Measurements from ENCODE around the gene PRCP. TPM values are rescaled to one million over a fixed set of nuclear protein-coding genes. Genes with fewer than 3 reads are reported as not detected.
A peak's percentile ranks its signal among the peaks of the same experiment; 100 is the strongest.

PRCP gene
- total RNA-seq, 1 donor from 2014 or later = 62.0 TPM

DNA sequence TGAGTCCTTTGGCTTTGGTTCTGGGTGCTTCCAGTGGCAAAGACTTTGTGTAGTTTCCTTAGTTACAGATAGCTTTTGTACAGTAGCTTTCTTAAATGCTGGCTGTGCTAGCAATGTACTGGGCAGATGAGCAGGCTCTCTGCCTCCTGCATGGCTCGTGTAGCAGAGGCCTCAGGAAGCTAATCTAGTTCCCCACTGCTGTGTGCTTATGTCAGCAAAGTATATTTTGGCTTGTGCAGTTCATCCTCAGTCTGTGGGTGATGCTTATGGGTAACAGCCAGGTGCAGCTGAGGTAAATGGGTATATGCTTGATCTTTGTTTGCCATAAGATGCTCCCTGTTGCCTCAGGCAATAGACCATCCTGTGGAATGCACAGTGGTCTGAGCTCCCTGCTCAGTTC lies 97.5 kb downstream of the PRCP start:
- Histone ChIP-seq H4K20me1 (ENCODE audit: insufficient read depth, low read length) (no peaks in the 10 kb centered on the region), H2AFZ (ENCODE audit: low read depth, low read length) (no peak overlapping the region), H3K4me1 (ENCODE audit: insufficient read depth, low read length) (no peaks in the 10 kb centered on the region), H3K27me3 (ENCODE audit: insufficient read depth, low read length) (no peaks in the 10 kb centered on the region), H3K9me3 (ENCODE audit: insufficient read depth, low read depth, low read length) (no peaks in the 10 kb centered on the region), H3K27ac (ENCODE audit: low read depth, low read length) (no peak overlapping the region), H3K79me2 (ENCODE audit: insufficient read depth, low read length) (no peaks in the 10 kb centered on the region), H3K4me2 (ENCODE audit: low read length) (no peak overlapping the region), H3K9ac (ENCODE audit: low read length) (no peak overlapping the region), H3K4me3 (ENCODE audit: insufficient read depth, low read depth, low read length) (no peak overlapping the region), H3K36me3 (ENCODE audit: insufficient read depth, low read length) (no peaks in the 10 kb centered on the region)
- no peaks in the 10 kb centered on the region for H3K4me1 Mint-ChIP-seq (ENCODE audit: low read depth, unreplicated experiment)
- TF ChIP-seq, protein P1, sequence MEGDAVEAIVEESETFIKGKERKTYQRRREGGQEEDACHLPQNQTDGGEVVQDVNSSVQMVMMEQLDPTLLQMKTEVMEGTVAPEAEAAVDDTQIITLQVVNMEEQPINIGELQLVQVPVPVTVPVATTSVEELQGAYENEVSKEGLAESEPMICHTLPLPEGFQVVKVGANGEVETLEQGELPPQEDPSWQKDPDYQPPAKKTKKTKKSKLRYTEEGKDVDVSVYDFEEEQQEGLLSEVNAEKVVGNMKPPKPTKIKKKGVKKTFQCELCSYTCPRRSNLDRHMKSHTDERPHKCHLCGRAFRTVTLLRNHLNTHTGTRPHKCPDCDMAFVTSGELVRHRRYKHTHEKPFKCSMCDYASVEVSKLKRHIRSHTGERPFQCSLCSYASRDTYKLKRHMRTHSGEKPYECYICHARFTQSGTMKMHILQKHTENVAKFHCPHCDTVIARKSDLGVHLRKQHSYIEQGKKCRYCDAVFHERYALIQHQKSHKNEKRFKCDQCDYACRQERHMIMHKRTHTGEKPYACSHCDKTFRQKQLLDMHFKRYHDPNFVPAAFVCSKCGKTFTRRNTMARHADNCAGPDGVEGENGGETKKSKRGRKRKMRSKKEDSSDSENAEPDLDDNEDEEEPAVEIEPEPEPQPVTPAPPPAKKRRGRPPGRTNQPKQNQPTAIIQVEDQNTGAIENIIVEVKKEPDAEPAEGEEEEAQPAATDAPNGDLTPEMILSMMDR (IDR thresholded peaks at IDR 0.05; ENCODE audit: insufficient read depth, low read depth, low read length) = no peak
- TF ChIP-seq EZH2 (IDR thresholded peaks at IDR 0.05; ENCODE audit: insufficient read depth, low read length) = no peak
- DNase-seq (ENCODE audit: low read depth) (no peak), FAIRE-seq (no peak)
- H3K27me3 Mint-ChIP-seq (ENCODE audit: low read depth, unreplicated experiment) = no peaks in the 10 kb centered on the region
- H3K9me3 Mint-ChIP-seq (ENCODE audit: unreplicated experiment) = peaks cover 6% of the 10 kb centered on the region
- H3K27ac Mint-ChIP-seq (ENCODE audit: unreplicated experiment) = no peak overlapping the region
- H3K36me3 Mint-ChIP-seq (ENCODE audit: low read depth, unreplicated experiment) = no peaks in the 10 kb centered on the region
- H3K4me3 Mint-ChIP-seq (ENCODE audit: unreplicated experiment) = no peak overlapping the region

DNA sequence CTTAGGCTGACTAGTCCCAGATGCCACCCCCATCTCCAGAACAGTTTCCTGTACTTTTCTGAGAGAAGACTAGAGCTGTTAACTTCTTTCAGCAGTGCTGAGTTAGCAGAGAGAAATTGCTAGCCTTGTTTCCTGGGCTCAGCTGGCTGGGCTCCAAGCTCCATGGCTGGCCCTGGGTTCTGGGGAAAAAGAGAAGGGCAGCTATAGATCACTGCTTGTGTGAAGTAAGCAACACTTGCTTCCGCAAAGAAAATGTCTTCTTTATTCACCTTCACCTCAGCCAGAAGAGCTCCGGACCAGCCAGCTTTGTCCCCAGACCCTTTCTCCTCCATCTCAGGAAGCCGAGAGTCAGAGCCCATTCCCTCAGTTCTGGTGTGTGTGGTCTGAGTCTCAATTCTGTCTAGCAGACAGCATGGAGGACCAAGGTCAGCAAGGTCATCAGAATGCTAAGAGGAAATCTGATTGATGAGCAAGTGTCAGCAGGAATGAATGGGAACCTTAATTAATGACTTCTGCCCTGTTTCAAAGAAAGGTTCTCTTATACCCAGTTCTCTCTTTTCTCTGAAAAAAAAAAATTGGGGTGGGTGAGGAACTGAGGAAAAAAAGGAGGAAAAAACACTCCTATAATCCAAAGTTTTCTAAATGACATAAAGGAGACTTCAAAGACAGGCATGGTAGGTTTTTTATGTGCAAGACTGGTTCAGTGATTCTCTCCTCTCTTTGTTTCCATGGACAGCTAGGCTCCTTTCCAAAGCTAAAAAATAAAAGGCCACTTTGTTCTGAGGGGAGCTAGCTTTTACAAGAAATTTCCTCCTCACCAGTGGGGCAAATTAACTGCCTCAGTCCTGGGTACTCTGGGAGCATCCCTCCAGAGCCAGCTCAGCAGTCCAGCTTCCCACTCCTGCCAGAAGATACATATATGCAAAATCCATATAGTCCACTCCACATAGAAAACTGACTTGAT lies 103.0 kb downstream of the PRCP start:
- Histone ChIP-seq H3K4me1 (ENCODE audit: insufficient read depth, low read length) (no peaks in the 10 kb centered on the region), H3K27me3 (ENCODE audit: insufficient read depth, low read length) (no peaks in the 10 kb centered on the region), H3K27ac (ENCODE audit: low read depth, low read length) (no peak overlapping the region), H3K79me2 (ENCODE audit: insufficient read depth, low read length) (no peaks in the 10 kb centered on the region), H3K9ac (ENCODE audit: low read length) (no peak overlapping the region), H3K9me3 (ENCODE audit: insufficient read depth, low read depth, low read length) (no peaks in the 10 kb centered on the region), H3K36me3 (ENCODE audit: insufficient read depth, low read length) (no peaks in the 10 kb centered on the region), H4K20me1 (ENCODE audit: insufficient read depth, low read length) (no peaks in the 10 kb centered on the region), H3K4me3 (ENCODE audit: insufficient read depth, low read depth, low read length) (no peak overlapping the region), H3K4me2 (ENCODE audit: low read length) (no peak overlapping the region), H2AFZ (ENCODE audit: low read depth, low read length) (no peak overlapping the region)
- H3K36me3 Mint-ChIP-seq (ENCODE audit: low read depth, unreplicated experiment) = no peaks in the 10 kb centered on the region
- H3K4me1 Mint-ChIP-seq (ENCODE audit: low read depth, unreplicated experiment) = peaks cover 4% of the 10 kb centered on the region
- no peaks in the 10 kb centered on the region for H3K27me3 Mint-ChIP-seq (ENCODE audit: low read depth, unreplicated experiment)
- peak overlapping the region; percentile 58 for H3K27ac Mint-ChIP-seq (ENCODE audit: unreplicated experiment)
- TF ChIP-seq EZH2 (IDR thresholded peaks at IDR 0.05; ENCODE audit: insufficient read depth, low read length) = no peak
- TF ChIP-seq, protein P1 (IDR thresholded peaks at IDR 0.05; ENCODE audit: insufficient read depth, low read depth, low read length) = no peak
- DNase-seq (ENCODE audit: low read depth) (no peak), FAIRE-seq (no peak)
- H3K9me3 Mint-ChIP-seq (ENCODE audit: unreplicated experiment) = no peaks in the 10 kb centered on the region
- no peak overlapping the region for H3K4me3 Mint-ChIP-seq (ENCODE audit: unreplicated experiment)

DNA sequence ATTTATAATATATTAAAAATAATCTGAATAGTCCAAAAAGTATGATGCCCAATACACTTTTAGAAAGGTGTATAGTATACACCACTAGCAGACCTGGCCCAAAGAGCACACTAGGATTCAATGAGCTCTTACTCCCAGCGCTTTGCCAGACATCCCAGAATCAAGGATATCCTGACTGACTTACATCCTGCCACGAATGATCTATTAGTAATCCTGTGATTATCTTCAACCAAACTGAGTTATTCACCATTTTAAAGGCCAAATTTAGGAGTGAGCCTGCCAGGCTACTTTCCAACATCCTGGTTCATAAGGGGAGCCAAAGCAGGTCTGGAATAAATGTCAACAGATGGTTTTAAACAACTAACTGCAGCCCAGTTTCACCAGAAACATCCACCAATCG lies 105.7 kb downstream of the PRCP start:
- Mint-ChIP-seq H3K4me1 (ENCODE audit: low read depth, unreplicated experiment) (peaks cover 4% of the 10 kb centered on the region), H3K9me3 (ENCODE audit: unreplicated experiment) (no peaks in the 10 kb centered on the region), H3K4me3 (ENCODE audit: unreplicated experiment) (no peak overlapping the region), H3K36me3 (ENCODE audit: low read depth, unreplicated experiment) (no peaks in the 10 kb centered on the region), H3K27ac (ENCODE audit: unreplicated experiment) (no peak overlapping the region), H3K27me3 (ENCODE audit: low read depth, unreplicated experiment) (no peaks in the 10 kb centered on the region)
- no peaks in the 10 kb centered on the region for H3K4me1 ChIP-seq (ENCODE audit: insufficient read depth, low read length)
- FAIRE-seq = no peak
- TF ChIP-seq EZH2 (IDR thresholded peaks at IDR 0.05; ENCODE audit: insufficient read depth, low read length) = no peak
- TF ChIP-seq, protein P1 (IDR thresholded peaks at IDR 0.05; ENCODE audit: insufficient read depth, low read depth, low read length) = no peak
- H3K36me3 ChIP-seq (ENCODE audit: insufficient read depth, low read length) = no peaks in the 10 kb centered on the region
- no peaks in the 10 kb centered on the region for H3K79me2 ChIP-seq (ENCODE audit: insufficient read depth, low read length)
- H3K4me3 ChIP-seq (ENCODE audit: insufficient read depth, low read depth, low read length) = no peak overlapping the region
- H3K27me3 ChIP-seq (ENCODE audit: insufficient read depth, low read length) = no peaks in the 10 kb centered on the region
- H3K4me2 ChIP-seq (ENCODE audit: low read length) = no peak overlapping the region
- H3K27ac ChIP-seq (ENCODE audit: low read depth, low read length) = no peak overlapping the region
- H3K9ac ChIP-seq (ENCODE audit: low read length) = no peak overlapping the region
- no peaks in the 10 kb centered on the region for H4K20me1 ChIP-seq (ENCODE audit: insufficient read depth, low read length)
- no peaks in the 10 kb centered on the region for H3K9me3 ChIP-seq (ENCODE audit: insufficient read depth, low read depth, low read length)
- H2AFZ ChIP-seq (ENCODE audit: low read depth, low read length) = no peak overlapping the region
- no peak for DNase-seq (ENCODE audit: low read depth)

All from astrocyte (in vitro differentiated cells and primary cell).